Adrenal gland (tissue), 12 donors: ENCODE results near the gene LRRC55. TPM values are rescaled to one million over a fixed set of nuclear protein-coding genes. Genes with fewer than 3 reads are reported as not detected.

Source experiments
- DNase-seq, 7 donors: peaks; one replicate each; pipeline ENCODE4 v3.0.0-alpha.2; 2019 to 2020
- H3K27ac ChIP-seq, 5 donors: fragments of 200-600 bp; sonication (generic) in 4 of 5; 1 replicate in 3 of 5; 2 replicates in 2 of 5; pipeline versions ENCODE4 v1.5.1 to v1.8.0; 2016 to 2020; ENCODE audit warnings: mild to moderate bottlenecking in 1 of 5
- H3K27me3 ChIP-seq: fragments of 200-600 bp; 2 replicates; pipeline ENCODE4 v1.8.0; 2021
- H3K36me3 ChIP-seq, 2 donors: fragments of 200-600 bp; replicated peaks in 1 of 2; 1 replicate in 1 of 2; 2 replicates in 1 of 2; pipeline versions ENCODE4 v1.5.1 to v1.8.0; 2018 to 2022
- H3K4me1 ChIP-seq, 2 donors: fragments of 200-600 bp; replicated peaks in 1 of 2; 1 replicate in 1 of 2; 2 replicates in 1 of 2; pipeline versions ENCODE4 v1.5.1 to v1.8.0; 2018 to 2021
- H3K4me3 ChIP-seq, 4 donors: fragments of 200-600 bp; sonication (generic) in 3 of 4; one replicate each; pipeline ENCODE4 v1.5.1; 2016 to 2018
- H3K9me3 ChIP-seq, 3 donors: fragments of 200-600 bp; sonication (generic) in 1 of 3; replicated peaks in 1 of 3; 1 replicate in 2 of 3; 2 replicates in 1 of 3; pipeline versions ENCODE4 v1.5.1 to v1.8.0; 2016 to 2021
- CTCF ChIP-seq, 6 experiments: fragments of 450-650 bp in 4 of 6; fragments of 200-600 bp in 2 of 6; sonication (generic) in 1 of 6; IDR thresholded peaks; 1 replicate in 5 of 6; 2 replicates in 1 of 6; pipeline versions ENCODE4 v1.5.1 to v1.8.0; 2016 to 2021; ENCODE audit warnings: antibody characterized with exemption in 6 of 6, mild to moderate bottlenecking in 2 of 6, moderate library complexity in 1 of 6
- POLR2A ChIP-seq, 2 donors: fragments of 450-650 bp; IDR thresholded peaks; one replicate each; pipeline ENCODE4 v1.6.1; 2017; ENCODE audit warnings: antibody characterized with exemption in 2 of 2, mild to moderate bottlenecking in 2 of 2, moderate library complexity in 1 of 2
- WGBS, 4 donors: extraction: QIAGEN DNeasy Blood & Tissue Kit in 2 of 4; methylation state at CpG; one replicate each; pipeline versions ENCODE4 v1.1.5 to v1.1.7; 2013 to 2017; 5-methylcytosine and 5-hydroxymethylcytosine counted together
- intact Hi-C, 2 donors: fragments of 100-400 bp; cut with DNase I; formaldehyde crosslinking; loops; one replicate each; pipeline versions ENCODE4 v1.14.1 to v1.15.0; 2022 to 2023
- polyA plus RNA-seq, 3 donors: library from polyadenylated mRNA; stranded (reverse); fragments of 200-250 nt in 2 of 3; fragments of 350-450 nt in 1 of 3; fragmentation: Illumina TruSeq in 1 of 3; extraction: RNeasy Lipid Tissue Mini Kit (QIAGEN cat#74804) in 1 of 3; gene quantifications; one replicate each; pipeline ENCODE4 v1.2.3, GENCODE V29; 2013 to 2014
- total RNA-seq, 9 donors: library from RNA; depleted of rRNA in 4 of 9; stranded (reverse); fragments of >200 nt in 4 of 9; fragments of 120-200 nt in 1 of 9; fragmentation: NEBNext Ultra II Directional in 1 of 9; extraction: Animal tissue kit (Norgen Biotek cat#: 25700) in 1 of 9; gene quantifications; one replicate each; pipeline versions ENCODE4 v1.1.0 to v1.2.4, GENCODE V29; 2013 to 2023
- donor health status: healthy with polysubstance abuse.
- donor health status: Bipolar disorder and iron deficiency.
- donor health status: DM: yes; HTN: yes; CAD: no.
- donor health status: DM: no; HTN: no; CAD: no.
- donor health status: DM: no; HTN: no; CAD: no.
- donor health status: DM: yes; HTN: yes; CAD: no.

The LRRC55 gene
- total and polyA plus RNA-seq, 12 donors: 0.08 to 1.1 (median 0.50) TPM; not detected in 1

DNA sequence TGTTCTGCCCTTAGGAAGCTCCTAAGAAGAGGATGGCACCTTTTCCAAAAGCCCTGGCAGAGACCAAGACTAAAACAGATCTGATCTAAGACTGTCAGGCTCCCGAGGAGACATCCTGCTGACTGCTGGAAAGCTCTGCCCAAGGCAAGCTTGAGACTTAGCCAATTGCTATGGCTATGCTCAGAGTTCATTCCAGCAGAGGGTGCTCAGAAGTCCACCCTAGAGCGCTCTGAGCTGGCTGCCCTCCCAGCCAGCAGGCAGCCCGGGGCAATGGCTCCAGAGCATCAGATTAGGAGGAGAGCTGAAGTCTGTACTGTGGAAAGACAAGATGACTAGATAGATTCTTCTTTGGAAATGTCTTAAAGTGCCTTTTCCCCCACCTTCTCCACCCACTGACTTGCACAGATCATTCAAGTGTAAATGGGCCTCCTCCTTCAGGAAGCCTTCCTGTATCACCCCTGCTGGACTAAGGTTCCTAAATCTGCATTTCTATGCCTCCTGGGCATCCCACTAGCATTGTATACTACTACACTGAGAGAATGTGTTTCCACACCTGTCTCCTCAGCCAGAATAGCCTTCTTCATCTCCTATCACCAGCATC, 23.4 kb downstream of the LRRC55 start:
- Histone ChIP-seq H3K36me3 (no peaks in the 10 kb centered on the region), H3K4me1 (no peaks in the 10 kb centered on the region), H3K27me3 (no peaks in the 10 kb centered on the region), H3K27ac (peak overlapping the region in 1 of 5 donors; percentile 22), H3K9me3 (no peaks in the 10 kb centered on the region), H3K4me3 (no peak overlapping the region)
- WGBS, 4 donors: 32 to 51% (median 34%) methylated on average over 3 of the region's 3 CpGs
- intact Hi-C loops: no loop called here
- peak in 1 of 7 donors; percentile 35 for DNase-seq
- TF ChIP-seq CTCF (IDR thresholded peaks at IDR 0.05) (no peak), POLR2A (IDR thresholded peaks at IDR 0.05) (no peak)

GRCh38 chr11:57207168-57207567, 25.4 kb downstream of the LRRC55 start:
- no peaks in the 10 kb centered on the region for H3K36me3 ChIP-seq
- 52 to 58% (median 56%) methylated on average over 6 of the region's 6 CpGs for WGBS, 4 donors
- H3K27ac ChIP-seq: no peak overlapping the region
- DNase-seq: no peak
- H3K4me3 ChIP-seq: no peak overlapping the region
- intact Hi-C loops: no loop called here
- H3K27me3 ChIP-seq: no peaks in the 10 kb centered on the region
- H3K9me3 ChIP-seq: no peaks in the 10 kb centered on the region
- H3K4me1 ChIP-seq: no peaks in the 10 kb centered on the region
- TF ChIP-seq POLR2A (IDR thresholded peaks at IDR 0.05) (no peak), CTCF (IDR thresholded peaks at IDR 0.05) (no peak)

DNA sequence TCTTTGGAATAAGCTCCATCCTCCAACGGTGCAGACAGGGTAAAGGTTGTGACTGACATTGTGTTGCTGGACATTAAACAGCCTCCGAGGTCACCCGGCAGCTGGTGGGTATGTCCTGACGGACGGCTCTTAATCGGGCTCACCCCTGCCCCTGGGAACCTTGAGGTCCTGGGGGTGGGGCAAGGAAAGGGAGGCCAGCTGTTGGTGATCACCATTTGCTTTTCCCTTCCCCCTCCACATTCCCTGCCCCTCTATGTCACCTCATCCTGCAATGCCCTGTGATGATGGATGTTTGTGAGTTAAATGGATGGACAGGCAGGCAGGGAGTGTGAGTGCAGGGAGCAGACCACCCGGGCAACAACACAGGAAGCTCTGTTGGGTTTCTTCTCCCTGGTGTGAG, 29.0 kb downstream of the LRRC55 start:
- peak in 2 of 7 donors; percentile 41 to 61 for DNase-seq
- H3K4me3 ChIP-seq: no peak overlapping the region
- no peak overlapping the region for H3K27ac ChIP-seq
- 14 to 31% (median 24%) methylated on average over 7 of the region's 7 CpGs for WGBS, 4 donors
- TF ChIP-seq CTCF (IDR thresholded peaks at IDR 0.05): no peak
- H3K36me3 ChIP-seq: no peaks in the 10 kb centered on the region
- H3K27me3 ChIP-seq: no peaks in the 10 kb centered on the region
- no peaks in the 10 kb centered on the region for H3K9me3 ChIP-seq
- no peaks in the 10 kb centered on the region for H3K4me1 ChIP-seq
- intact Hi-C loops: no loop called here

DNA sequence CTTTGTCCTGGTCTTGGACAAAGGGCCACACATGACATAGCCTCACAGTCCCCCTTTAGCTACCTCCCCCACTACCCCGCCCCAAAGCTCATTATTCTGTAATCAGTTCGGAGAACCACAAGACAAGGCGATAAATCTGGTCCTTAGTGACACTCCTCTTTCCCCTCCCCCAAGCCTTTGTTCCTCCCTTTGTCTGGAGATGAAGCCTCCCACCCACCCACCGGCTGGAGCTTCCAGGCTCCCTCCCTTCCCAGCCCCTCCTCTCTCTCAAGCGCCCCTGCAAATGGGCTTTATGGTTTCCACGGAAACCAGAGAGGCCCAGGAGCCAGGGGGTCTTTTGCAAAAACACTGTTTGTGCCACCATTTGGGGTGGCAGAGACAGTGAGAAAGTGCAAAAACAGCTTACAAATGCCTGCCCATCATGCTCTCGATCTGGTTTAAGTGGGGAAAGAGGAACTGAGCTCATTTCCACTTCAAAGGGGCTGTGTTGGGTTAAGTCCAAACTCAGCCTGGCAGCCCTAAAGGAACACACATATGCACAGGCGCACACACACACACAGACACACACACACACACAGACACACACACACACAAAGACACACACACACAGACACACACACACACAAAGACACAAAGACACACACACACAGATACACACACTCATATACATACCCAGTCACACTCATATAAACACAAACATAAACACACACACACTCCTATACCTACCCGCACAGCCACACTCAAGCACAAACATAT, 31.8 kb downstream of the LRRC55 start:
- no peak overlapping the region for H3K27ac ChIP-seq
- TF ChIP-seq POLR2A (IDR thresholded peaks at IDR 0.05) (no peak), CTCF (IDR thresholded peaks at IDR 0.05) (no peak)
- H3K27me3 ChIP-seq: no peaks in the 10 kb centered on the region
- no peak for DNase-seq
- WGBS, 4 donors: 23 to 39% (median 28%) methylated on average over 9 of the region's 9 CpGs
- no peak overlapping the region for H3K4me3 ChIP-seq
- H3K36me3 ChIP-seq: no peaks in the 10 kb centered on the region
- H3K4me1 ChIP-seq: peaks cover 0 to 1% of the 10 kb centered on the region in 2 donors
- intact Hi-C loops: no loop called here
- H3K9me3 ChIP-seq: no peaks in the 10 kb centered on the region
